B cell (primary cell): Measurements from ENCODE around the gene MLLT3. TPM values are rescaled to one million over a fixed set of nuclear protein-coding genes. Genes with fewer than 3 reads are reported as not detected.

Source experiments
- ATAC-seq: fragments of 200-7000 bp; cut with Tn5 transposase; one replicate; pipeline ENCODE4 v1.10.0; 2021; ENCODE audit warnings: low read depth, mild to moderate bottlenecking, moderate number of reproducible peaks, moderate library complexity
- CTCF ChIA-PET: fragments of 350-600 bp; sonication (Branson Sonifier 250); formaldehyde crosslinking; loops from one replicate; lab custom pipeline; 2021; ENCODE audit warnings: antibody characterized with exemption, inconsistent platforms; lab: Charles Lee
- POLR2A ChIA-PET: fragments of 350-600 bp; sonication (Branson Sonifier 250); formaldehyde crosslinking; loops from one replicate; lab custom pipeline; 2021; ENCODE audit warnings: antibody characterized with exemption; lab: Charles Lee
- DNase-seq: peaks from one replicate; pipeline ENCODE4 v3.0.0; 2013
- H2AFZ ChIP-seq: 2 replicates; pipeline ENCODE4 v1.6.1; 2012; ENCODE audit warnings: mild to moderate bottlenecking, low read depth, low read length; ENCODE audit not compliant: insufficient read depth, poor library complexity, severe bottlenecking
- H3K27ac ChIP-seq, 2 donors: 1 replicate in 1 of 2; 2 replicates in 1 of 2; pipeline ENCODE4 v1.5.1; 2012 to 2013; ENCODE audit warnings: low read length in 2 of 2, mild to moderate bottlenecking in 2 of 2, moderate library complexity in 1 of 2
- H3K27me3 ChIP-seq, 4 experiments: fragments of 200-600 bp in 1 of 4; sonication (generic) in 1 of 4; replicated peaks in 1 of 4; 1 replicate in 2 of 4; 2 replicates in 2 of 4; pipeline versions ENCODE4 v1.6.1 to v1.7.0; 2013 to 2016; ENCODE audit warnings: low read length in 3 of 4, mild to moderate bottlenecking in 2 of 4, mixed read lengths in 1 of 4, moderate library complexity in 1 of 4; ENCODE audit not compliant: insufficient read depth in 4 of 4, control insufficient read depth in 3 of 4; ENCODE audit errors: control extremely low read depth in 1 of 4
- H3K36me3 ChIP-seq, 2 experiments: replicated peaks in 1 of 2; 1 replicate in 1 of 2; 2 replicates in 1 of 2; pipeline versions ENCODE4 v1.6.1 to v1.7.1; 2013; ENCODE audit warnings: low read length in 1 of 2; ENCODE audit not compliant: insufficient read depth in 2 of 2, control insufficient read depth in 1 of 2; ENCODE audit errors: control extremely low read depth in 1 of 2, extremely low read depth in 1 of 2
- H3K4me1 ChIP-seq, 2 donors: fragments of 200-600 bp in 1 of 2; sonication (generic) in 1 of 2; 1 replicate in 1 of 2; 2 replicates in 1 of 2; pipeline versions ENCODE4 v1.5.1 to v1.6.1; 2013 to 2017; ENCODE audit warnings: low read length in 2 of 2; ENCODE audit not compliant: control insufficient read depth in 2 of 2, insufficient read depth in 2 of 2
- H3K4me2 ChIP-seq: replicated peaks from 2 replicates; pipeline ENCODE3; 2012; ENCODE audit warnings: mild to moderate bottlenecking, low read depth, low read length; ENCODE audit not compliant: poor library complexity, severe bottlenecking
- H3K4me3 ChIP-seq, 5 experiments: fragments of 200-600 bp in 1 of 5; sonication (generic) in 1 of 5; 1 replicate in 3 of 5; 2 replicates in 2 of 5; pipeline versions ENCODE4 v1.5.1 to v1.7.0; 2011 to 2016; ENCODE audit warnings: low read length in 4 of 5, mild to moderate bottlenecking in 4 of 5, low read depth in 2 of 5, control low read depth in 1 of 5, moderate library complexity in 1 of 5; ENCODE audit not compliant: insufficient read depth in 1 of 5; ENCODE audit errors: control extremely low read depth in 1 of 5, extremely low read depth in 1 of 5
- H3K79me2 ChIP-seq: fragments of 200-600 bp; sonication (generic); one replicate; pipeline ENCODE4 v1.6.0; 2016; ENCODE audit warnings: low read length; ENCODE audit not compliant: control insufficient read depth, insufficient read depth
- H3K9ac ChIP-seq: fragments of 200-600 bp; sonication (generic); 2 replicates; pipeline ENCODE4 v1.6.1; 2017; ENCODE audit warnings: mild to moderate bottlenecking, low read length, moderate library complexity
- H3K9me3 ChIP-seq, 3 donors: one replicate each; pipeline versions ENCODE4 v1.6.1 to v1.7.1; 2013; ENCODE audit warnings: low read length in 2 of 3; ENCODE audit not compliant: control insufficient read depth in 2 of 3, insufficient read depth in 1 of 3; ENCODE audit errors: control extremely low read depth in 1 of 3
- H4K20me1 ChIP-seq: 2 replicates; pipeline ENCODE4 v1.6.0; 2012; ENCODE audit warnings: mild to moderate bottlenecking, low read length; ENCODE audit not compliant: insufficient read depth, control insufficient read depth, poor library complexity, severe bottlenecking
- H3K27ac Mint-ChIP-seq: one replicate; pipeline ENCODE4 v1.8.0; 2021; ENCODE audit warnings: mixed read lengths
- H3K27me3 Mint-ChIP-seq: one replicate; pipeline ENCODE4 v1.8.0; 2021; ENCODE audit warnings: mixed read lengths
- H3K4me1 Mint-ChIP-seq: one replicate; pipeline ENCODE4 v1.8.0; 2021; ENCODE audit warnings: mixed read lengths
- H3K4me3 Mint-ChIP-seq: one replicate; pipeline ENCODE4 v1.8.0; 2021; ENCODE audit warnings: mixed read lengths
- H3K9me3 Mint-ChIP-seq: one replicate; pipeline ENCODE4 v1.8.0; 2022; ENCODE audit warnings: mixed read lengths; ENCODE audit not compliant: insufficient read depth
- CTCF ChIP-seq: fragments of 200-600 bp; IDR thresholded peaks from one replicate; pipeline ENCODE4 v1.8.0; 2022; ENCODE audit warnings: antibody characterized with exemption, mild to moderate bottlenecking
- EZH2 ChIP-seq: IDR thresholded peaks from 2 replicates; pipeline ENCODE4 v1.6.1; 2012; ENCODE audit warnings: borderline replicate concordance, low read depth, mild to moderate bottlenecking, moderate library complexity, low read length; ENCODE audit not compliant: insufficient read depth, poor library complexity, severe bottlenecking
- WGBS: methylation state at CpG from one replicate; pipeline ENCODE4 v1.1.5; 2013; ENCODE audit warnings: missing lambda C conversion rate; ENCODE audit not compliant: insufficient coverage; 5-methylcytosine and 5-hydroxymethylcytosine counted together
- intact Hi-C: fragments of 100-400 bp; cut with micrococcal nuclease; formaldehyde crosslinking; loops from one replicate; pipeline ENCODE4 v1.10.0; 2022
- polyA plus RNA-seq: library from polyadenylated mRNA; depleted of rRNA; stranded (reverse); fragments of >200 nt; gene quantifications from 2 replicates; pipeline ENCODE4 v1.2.3, GENCODE V29; 2012
- total RNA-seq, 2 donors: library from RNA; stranded (reverse); fragments of 120-200 nt in 1 of 2; gene quantifications; 1 replicate in 1 of 2; 2 replicates in 1 of 2; pipeline versions ENCODE4 v1.2.3 to v1.2.4, GENCODE V29; 2013 to 2022

The MLLT3 gene
- total and polyA plus RNA-seq, 2 donors (not counting 1 experiment from before 2014, with no cell fraction given): 3.4 to 3.6 TPM

- WGBS: no CpG with 5 or more reads among the region's 1 CpG
- Histone ChIP-seq H2AFZ (no peak overlapping the region), H3K36me3 (no peaks in the 10 kb centered on the region), H3K9ac (no peak overlapping the region), H3K4me3 (no peak overlapping the region), H3K9me3 (no peaks in the 10 kb centered on the region), H3K4me2 (no peak overlapping the region), H3K27ac (no peak overlapping the region), H4K20me1 (no peaks in the 10 kb centered on the region), H3K79me2 (no peaks in the 10 kb centered on the region), H3K4me1 (peaks cover 0 to 8% of the 10 kb centered on the region in 2 donors), H3K27me3 (no peaks in the 10 kb centered on the region)
- ATAC-seq (no peak), DNase-seq (no peak)
- Mint-ChIP-seq H3K27me3 (no peaks in the 10 kb centered on the region), H3K4me1 (peaks cover 2% of the 10 kb centered on the region), H3K27ac (no peak overlapping the region), H3K4me3 (no peak overlapping the region), H3K9me3 (no peaks in the 10 kb centered on the region)
- ChIA-PET CTCF (no interaction called here), POLR2A (no interaction called here)
- intact Hi-C loops: no loop called here
- TF ChIP-seq EZH2 (no peak), CTCF (no peak)
Measured at GRCh38 chr9:20428976-20429375, 193.3 kb downstream of the MLLT3 start.

- Mint-ChIP-seq H3K4me3 (no peak overlapping the region), H3K27ac (no peak overlapping the region), H3K4me1 (peaks cover 2% of the 10 kb centered on the region), H3K27me3 (no peaks in the 10 kb centered on the region), H3K9me3 (no peaks in the 10 kb centered on the region)
- no peak overlapping the region for H3K9ac ChIP-seq
- H3K36me3 ChIP-seq: no peaks in the 10 kb centered on the region
- peaks cover 0 to 8% of the 10 kb centered on the region in 2 donors for H3K4me1 ChIP-seq
- no peaks in the 10 kb centered on the region for H3K27me3 ChIP-seq
- ATAC-seq (no peak), DNase-seq (no peak)
- intact Hi-C loops: no loop called here
- ChIA-PET CTCF (interaction anchor here (0.6 kb wide), 2 partner anchors 219 to 244 kb away, joined by 3 read pairs; no protein-coding TSS in a partner anchor), POLR2A (no interaction called here)
- no peak overlapping the region for H3K4me3 ChIP-seq
- no peak for TF ChIP-seq CTCF
- TF ChIP-seq EZH2: no peak
- H3K79me2 ChIP-seq: no peaks in the 10 kb centered on the region
- no peaks in the 10 kb centered on the region for H3K9me3 ChIP-seq
- H3K4me2 ChIP-seq: no peak overlapping the region
- H2AFZ ChIP-seq: no peak overlapping the region
- no peak overlapping the region for H3K27ac ChIP-seq
- WGBS: no CpG with 5 or more reads among the region's 1 CpG
- H4K20me1 ChIP-seq: no peaks in the 10 kb centered on the region
Measured at GRCh38 chr9:20427359-20427758, 194.9 kb downstream of the MLLT3 start.
